K562 (cell line): ENCODE results near the gene MEP1B. TPM values are rescaled to one million over a fixed set of nuclear protein-coding genes. Genes with fewer than 3 reads are reported as not detected.

Experiments
- ATAC-seq: fragments of 200-7000 bp; cut with Tn5 transposase; 3 replicates; pipeline ENCODE4 v1.9.1; 2020; ENCODE audit warnings: moderate library complexity
- BruUV-seq: library from RNA; stranded (reverse); fragments of 400-500 nt; replicated peaks from 2 replicates; lab custom pipeline; 2021; lab: Mats Ljungman, UMichigan
- CTCF ChIA-PET: fragments of 300-600 bp; formaldehyde crosslinking; extraction: SDS; loops from one replicate; lab custom pipeline; 2021; ENCODE audit warnings: low intra/inter-chr PET ratio; lab: Yijun Ruan, JAX
- POLR2A ChIA-PET: fragments of 300-600, 350-650 bp; sonication (Branson Sonifier 250); formaldehyde crosslinking; extraction: SDS; loops from one replicate; lab custom pipeline; 2021; ENCODE audit warnings: antibody characterized with exemption, inconsistent platforms; lab: Yijun Ruan, JAX
- DNase-seq, 4 experiments: peaks; one replicate each; pipeline versions ENCODE4 v3.0.0 to v3.0.0-alpha.2; 2011 to 2018; ENCODE audit warnings: low spot score in 3 of 4, mixed read lengths in 3 of 4; ENCODE audit errors: extremely low read depth in 1 of 4
- FAIRE-seq: peaks from 2 replicates; lab custom pipeline; 2011; peaks lifted over from hg19 to GRCh38; lab: Jason Lieb, UNC
- H2AFZ ChIP-seq: 2 replicates; pipeline ENCODE4 v1.6.0; 2011; ENCODE audit warnings: low read depth, low read length, control low read depth, inconsistent platforms
- H3K27ac ChIP-seq: fragments of 200-600 bp; 3 replicates; pipeline ENCODE4 v1.8.0; 2011; ENCODE audit warnings: low read depth, mild to moderate bottlenecking, control low read depth, inconsistent platforms, low read length, moderate library complexity, mixed read lengths; ENCODE audit errors: extremely low read depth
- H3K27me3 ChIP-seq, 2 experiments: fragments of 300-600 bp in 1 of 2; 2 replicates in 1 of 2; 3 replicates in 1 of 2; pipeline versions ENCODE4 v1.6.0 to v1.8.0; 2011; ENCODE audit warnings: inconsistent platforms in 2 of 2, low read length in 2 of 2, mild to moderate bottlenecking in 1 of 2, mixed read lengths in 1 of 2, moderate library complexity in 1 of 2; ENCODE audit not compliant: control insufficient read depth in 2 of 2, insufficient read depth in 2 of 2
- H3K36me3 ChIP-seq: fragments of 300-600 bp; 3 replicates; pipeline ENCODE4 v1.8.0; 2011; ENCODE audit warnings: mild to moderate bottlenecking, low read length, inconsistent platforms; ENCODE audit not compliant: control insufficient read depth, insufficient read depth
- H3K4me1 ChIP-seq, 2 experiments: fragments of 200-600 bp in 1 of 2; replicated peaks in 1 of 2; 2 replicates in 1 of 2; 3 replicates in 1 of 2; pipeline versions ENCODE4 v1.5.1 to v1.8.0; 2011; ENCODE audit warnings: inconsistent platforms in 2 of 2, low read length in 2 of 2, mild to moderate bottlenecking in 1 of 2, mixed read lengths in 1 of 2, moderate library complexity in 1 of 2; ENCODE audit not compliant: control insufficient read depth in 2 of 2, insufficient read depth in 2 of 2
- H3K4me2 ChIP-seq: 2 replicates; pipeline ENCODE4 v1.6.1; 2011; ENCODE audit warnings: low read length, control low read depth, inconsistent platforms, mixed read lengths; ENCODE audit not compliant: insufficient read depth
- H3K4me3 ChIP-seq: fragments of 200-600 bp; sonication (generic), shearing (Covaris generic); 2 replicates; pipeline ENCODE4 v1.5.1; 2016; ENCODE audit warnings: control low read depth, inconsistent platforms
- H3K79me2 ChIP-seq: fragments of 200-600 bp; 3 replicates; pipeline ENCODE4 v1.8.0; 2011; ENCODE audit warnings: low read length, inconsistent platforms; ENCODE audit not compliant: control insufficient read depth, insufficient read depth
- H3K9ac ChIP-seq, 2 experiments: 2 replicates each; pipeline versions ENCODE4 v1.6.0 to v1.6.1; 2011; ENCODE audit warnings: low read depth in 2 of 2, low read length in 2 of 2, control low read depth in 1 of 2, inconsistent platforms in 1 of 2, mild to moderate bottlenecking in 1 of 2, mixed read lengths in 1 of 2; ENCODE audit not compliant: insufficient read depth in 1 of 2
- H3K9me1 ChIP-seq: one replicate; pipeline ENCODE4 v1.6.0; 2011; ENCODE audit warnings: inconsistent platforms, mild to moderate bottlenecking, low read length, moderate library complexity; ENCODE audit not compliant: control insufficient read depth, insufficient read depth
- H3K9me3 ChIP-seq: replicated peaks from 2 replicates; pipeline ENCODE4 v1.5.1; 2011; ENCODE audit warnings: low read depth, low read length, inconsistent platforms; ENCODE audit not compliant: control insufficient read depth, insufficient read depth
- H4K20me1 ChIP-seq: replicated peaks from 2 replicates; pipeline ENCODE4 v1.6.1; 2011; ENCODE audit warnings: low read length, inconsistent platforms, mixed read lengths; ENCODE audit not compliant: control insufficient read depth, insufficient read depth
- ASH1L ChIP-seq: fragments of 450-650 bp; IDR thresholded peaks from 2 replicates; pipeline ENCODE4 v1.6.1; 2018; ENCODE audit warnings: borderline replicate concordance, mild to moderate bottlenecking, low read depth; ENCODE audit not compliant: partially characterized antibody
- ETV6 ChIP-seq, 3 experiments: fragments of 150-350 bp in 1 of 3; sonication (generic) in 1 of 3; formaldehyde crosslinking in 1 of 3; IDR thresholded peaks; 2 replicates each; pipeline versions ENCODE4 v1.6.1 to v1.8.0; 2014 to 2022; ENCODE audit warnings: borderline replicate concordance in 2 of 3, low read depth in 2 of 3, antibody characterized with exemption in 1 of 3, low read length in 1 of 3, mild to moderate bottlenecking in 1 of 3, missing genetic modification reagents in 1 of 3
- GABPA ChIP-seq: fragments of 200-800 bp; sonication (Bioruptor generic); conservative IDR thresholded peaks from 2 replicates; pipeline ENCODE4 v1.6.1; 2016; ENCODE audit warnings: low read depth, missing genetic modification characterization, missing compliant biosample characterization
- ILF3 ChIP-seq: fragments of 450-650 bp; IDR thresholded peaks from 2 replicates; pipeline ENCODE4 v1.6.1; 2018; ENCODE audit warnings: antibody characterized with exemption, mild to moderate bottlenecking, moderate library complexity, borderline replicate concordance
- MTF1 ChIP-seq: fragments of 250-450 bp; sonication (Bioruptor Pico); IDR thresholded peaks from 2 replicates; pipeline ENCODE4 v1.9.0; 2021; ENCODE audit warnings: moderate library complexity, mild to moderate bottlenecking, inconsistent platforms, borderline replicate concordance
- PHTF2 ChIP-seq: fragments of 250-450 bp; sonication (Bioruptor Pico); IDR thresholded peaks from 2 replicates; pipeline ENCODE4 v1.5.0; 2021; ENCODE audit warnings: mild to moderate bottlenecking
- RBM39 ChIP-seq: fragments of 200-400 bp; formaldehyde crosslinking; optimal IDR thresholded peaks from 2 replicates; pipeline ENCODE3; 2018; ENCODE audit warnings: low read depth, low read length
- SAP30 ChIP-seq: fragments of 200-600 bp; sonication (generic); IDR thresholded peaks from 2 replicates; pipeline ENCODE4 v1.6.1; 2012; ENCODE audit warnings: borderline replicate concordance, low read depth, mild to moderate bottlenecking, moderate library complexity, low read length, control low read depth, inconsistent platforms; ENCODE audit not compliant: insufficient read depth, poor library complexity, severe bottlenecking
- SLC30A9 ChIP-seq: fragments of 250-450 bp; sonication (Bioruptor Pico); IDR thresholded peaks from 2 replicates; pipeline ENCODE4 v1.8.0; 2022; ENCODE audit warnings: mild to moderate bottlenecking, moderate library complexity
- SP1 ChIP-seq: sonication (generic); formaldehyde crosslinking; IDR thresholded peaks from 2 replicates; pipeline ENCODE4 v1.8.1; 2022; ENCODE audit warnings: mild to moderate bottlenecking, missing genetic modification reagents
- ZBTB17 ChIP-seq: fragments of 450-650 bp; formaldehyde crosslinking; IDR thresholded peaks from 2 replicates; pipeline ENCODE4 v1.4.0; 2020; ENCODE audit warnings: mild to moderate bottlenecking
- ZNF507 ChIP-seq: conservative IDR thresholded peaks from 2 replicates; pipeline ENCODE4 v1.6.1; 2017; ENCODE audit warnings: missing genetic modification characterization, missing compliant biosample characterization
- ZNF668 ChIP-seq: fragments of 250-450 bp; sonication (Bioruptor Pico); IDR thresholded peaks from 2 replicates; pipeline ENCODE4 v1.8.0; 2022; ENCODE audit warnings: mild to moderate bottlenecking, inconsistent platforms
- WGBS: fragments of 100-300 bp; shearing (Covaris generic); methylation state at CpG from one replicate; pipeline ENCODE4 v1.1.6; 2016; ENCODE audit warnings: low coverage, mixed read lengths; ENCODE audit not compliant: insufficient coverage; ENCODE audit errors: missing lambda C conversion rate; 5-methylcytosine and 5-hydroxymethylcytosine counted together
- in situ Hi-C: fragments of 300-500 bp; cut with MboI; formaldehyde crosslinking; loops from 4 replicates; pipeline ENCODE4 v1.15.0; 2018; ENCODE audit warnings: inconsistent platforms, mixed read lengths
- intact Hi-C: fragments of 100-400 bp; cut with micrococcal nuclease; formaldehyde crosslinking; loops from 2 replicates; pipeline ENCODE4 v1.14.2; 2022
- polyA plus RNA-seq, 8 experiments: library from polyadenylated mRNA; depleted of rRNA in 4 of 8; stranded (reverse) in 5 of 8; unstranded in 3 of 8; fragments of >200 nt; fragmentation: Nextera tagmentation in 2 of 8; fragmentation: Illumina TruSeq in 1 of 8; extraction: Ambion mirVana in 2 of 8; extraction: Trizol in 1 of 8; gene quantifications; 2 replicates each; pipeline versions ENCODE4 v1.2.1 to v1.2.3, GENCODE V29; 2011 to 2014; ENCODE audit warnings: inconsistent platforms in 1 of 8, missing spikeins in 1 of 8
- total RNA-seq, 7 experiments: library from RNA; depleted of rRNA in 6 of 7; stranded (reverse); fragments of >200 nt in 6 of 7; fragmentation: Illumina TruSeq in 2 of 7; extraction: Trizol in 2 of 7; gene quantifications; 2 replicates each; pipeline versions ENCODE4 v1.2.1 to v1.2.3, GENCODE V29; 2011 to 2021; ENCODE audit warnings: low replicate concordance in 1 of 7
- TF ChIP-seq, protein P1 (sequence below): sonication (generic); formaldehyde crosslinking; IDR thresholded peaks from 2 replicates; pipeline ENCODE4 v1.8.1; 2023; ENCODE audit warnings: mild to moderate bottlenecking, missing genetic modification reagents
- TF ChIP-seq, protein P2 (sequence below): sonication (generic); formaldehyde crosslinking; IDR thresholded peaks from 2 replicates; pipeline ENCODE4 v1.8.0; 2022; ENCODE audit warnings: mild to moderate bottlenecking, missing genetic modification reagents, borderline replicate concordance
- TF ChIP-seq, protein P3 (sequence below): sonication (generic); formaldehyde crosslinking; IDR thresholded peaks from 2 replicates; pipeline ENCODE4 v1.4.0; 2020; ENCODE audit warnings: mild to moderate bottlenecking, missing genetic modification reagents

The MEP1B gene
- total and polyA plus RNA-seq, 9 of the 15 experiments (the other 6 are each of a cell fraction or from before 2014, with no cell fraction given) = 0.03 to 0.11 TPM; not detected in 7

DNA sequence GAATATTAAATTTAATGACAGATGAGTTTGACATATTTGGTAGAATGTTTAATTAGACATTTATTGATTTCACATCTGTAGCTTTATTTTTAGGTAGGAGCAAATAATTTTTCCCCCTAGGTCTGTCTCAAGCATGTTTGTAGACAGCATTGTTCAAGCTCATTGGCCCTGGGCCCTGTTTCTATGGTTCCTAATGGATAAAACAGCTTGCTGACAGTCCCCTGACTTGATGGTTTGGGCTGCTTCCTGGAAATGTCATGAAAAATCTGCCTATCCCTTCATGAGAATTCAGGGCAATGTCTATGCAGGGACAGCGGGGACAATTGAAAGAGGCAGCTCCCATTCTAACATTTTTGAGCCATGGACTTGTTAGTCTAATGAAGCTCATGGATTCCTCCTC is 14.6 kb upstream of the MEP1B start:
- POLR2A ChIA-PET = interaction anchor here (1.0 kb wide), 1 partner anchor 10 kb away, joined by 3 read pairs; no protein-coding TSS in a partner anchor
- Histone ChIP-seq H3K27me3 (no peaks in the 10 kb centered on the region), H2AFZ (no peak overlapping the region), H3K79me2 (no peaks in the 10 kb centered on the region), H3K4me3 (no peak overlapping the region), H3K4me2 (no peak overlapping the region), H3K36me3 (no peaks in the 10 kb centered on the region), H4K20me1 (no peaks in the 10 kb centered on the region), H3K9me3 (no peaks in the 10 kb centered on the region), H3K9me1 (no peaks in the 10 kb centered on the region), H3K27ac (no peak overlapping the region), H3K9ac (no peak overlapping the region), H3K4me1 (no peaks in the 10 kb centered on the region)
- 0% methylated on average over 1 of the region's 1 CpG for WGBS
- no peak for ATAC-seq
- FAIRE-seq = no peak
- intact Hi-C loops = no loop called here
- in situ Hi-C loops = no loop called here
- CTCF ChIA-PET = no interaction called here
- no TSS peak for BruUV-seq
- no peak for DNase-seq
- TF ChIP-seq, protein P1, sequence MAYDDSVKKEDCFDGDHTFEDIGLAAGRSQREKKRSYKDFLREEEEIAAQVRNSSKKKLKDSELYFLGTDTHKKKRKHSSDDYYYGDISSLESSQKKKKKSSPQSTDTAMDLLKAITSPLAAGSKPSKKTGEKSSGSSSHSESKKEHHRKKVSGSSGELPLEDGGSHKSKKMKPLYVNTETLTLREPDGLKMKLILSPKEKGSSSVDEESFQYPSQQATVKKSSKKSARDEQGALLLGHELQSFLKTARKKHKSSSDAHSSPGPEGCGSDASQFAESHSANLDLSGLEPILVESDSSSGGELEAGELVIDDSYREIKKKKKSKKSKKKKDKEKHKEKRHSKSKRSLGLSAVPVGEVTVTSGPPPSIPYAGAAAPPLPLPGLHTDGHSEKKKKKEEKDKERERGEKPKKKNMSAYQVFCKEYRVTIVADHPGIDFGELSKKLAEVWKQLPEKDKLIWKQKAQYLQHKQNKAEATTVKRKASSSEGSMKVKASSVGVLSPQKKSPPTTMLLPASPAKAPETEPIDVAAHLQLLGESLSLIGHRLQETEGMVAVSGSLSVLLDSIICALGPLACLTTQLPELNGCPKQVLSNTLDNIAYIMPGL = no peak
- TF ChIP-seq SLC30A9 (no peak), ZNF668 (CRISPR knock-in tag) (no peak), SP1 (CRISPR knock-in tag) (no peak), ZBTB17 (no peak), PHTF2 (no peak), GABPA (tag) (no peak), ILF3 (no peak), ASH1L (no peak), SAP30 (no peak), ZNF507 (tag) (no peak), RBM39 (no peak), MTF1 (CRISPR knock-in tag) (no peak), ETV6 (IDR thresholded peaks at IDR 0.05; ENCODE audit: borderline replicate concordance in 1 of 2, low read depth in 2 of 2, low read length in 1 of 2) (no peak), ETV6 (CRISPR knock-in tag; IDR thresholded peaks at IDR 0.05; ENCODE audit: borderline replicate concordance) (no peak)
- TF ChIP-seq, protein P2, sequence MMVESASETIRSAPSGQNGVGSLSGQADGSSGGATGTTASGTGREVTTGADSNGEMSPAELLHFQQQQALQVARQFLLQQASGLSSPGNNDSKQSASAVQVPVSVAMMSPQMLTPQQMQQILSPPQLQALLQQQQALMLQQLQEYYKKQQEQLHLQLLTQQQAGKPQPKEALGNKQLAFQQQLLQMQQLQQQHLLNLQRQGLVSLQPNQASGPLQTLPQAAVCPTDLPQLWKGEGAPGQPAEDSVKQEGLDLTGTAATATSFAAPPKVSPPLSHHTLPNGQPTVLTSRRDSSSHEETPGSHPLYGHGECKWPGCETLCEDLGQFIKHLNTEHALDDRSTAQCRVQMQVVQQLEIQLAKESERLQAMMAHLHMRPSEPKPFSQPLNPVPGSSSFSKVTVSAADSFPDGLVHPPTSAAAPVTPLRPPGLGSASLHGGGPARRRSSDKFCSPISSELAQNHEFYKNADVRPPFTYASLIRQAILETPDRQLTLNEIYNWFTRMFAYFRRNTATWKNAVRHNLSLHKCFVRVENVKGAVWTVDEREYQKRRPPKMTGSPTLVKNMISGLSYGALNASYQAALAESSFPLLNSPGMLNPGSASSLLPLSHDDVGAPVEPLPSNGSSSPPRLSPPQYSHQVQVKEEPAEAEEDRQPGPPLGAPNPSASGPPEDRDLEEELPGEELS = no peak
- TF ChIP-seq, protein P3, sequence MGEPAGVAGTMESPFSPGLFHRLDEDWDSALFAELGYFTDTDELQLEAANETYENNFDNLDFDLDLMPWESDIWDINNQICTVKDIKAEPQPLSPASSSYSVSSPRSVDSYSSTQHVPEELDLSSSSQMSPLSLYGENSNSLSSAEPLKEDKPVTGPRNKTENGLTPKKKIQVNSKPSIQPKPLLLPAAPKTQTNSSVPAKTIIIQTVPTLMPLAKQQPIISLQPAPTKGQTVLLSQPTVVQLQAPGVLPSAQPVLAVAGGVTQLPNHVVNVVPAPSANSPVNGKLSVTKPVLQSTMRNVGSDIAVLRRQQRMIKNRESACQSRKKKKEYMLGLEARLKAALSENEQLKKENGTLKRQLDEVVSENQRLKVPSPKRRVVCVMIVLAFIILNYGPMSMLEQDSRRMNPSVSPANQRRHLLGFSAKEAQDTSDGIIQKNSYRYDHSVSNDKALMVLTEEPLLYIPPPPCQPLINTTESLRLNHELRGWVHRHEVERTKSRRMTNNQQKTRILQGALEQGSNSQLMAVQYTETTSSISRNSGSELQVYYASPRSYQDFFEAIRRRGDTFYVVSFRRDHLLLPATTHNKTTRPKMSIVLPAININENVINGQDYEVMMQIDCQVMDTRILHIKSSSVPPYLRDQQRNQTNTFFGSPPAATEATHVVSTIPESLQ (CRISPR knock-in tag) = no peak
